HepG2 (cell line): ENCODE measurements around the gene AGAP3. TPM values are rescaled to one million over a fixed set of nuclear protein-coding genes. Genes with fewer than 3 reads are reported as not detected.
A peak's percentile ranks its signal among the peaks of the same experiment; 100 is the strongest.

Experiments
- DR1 ChIP-seq: sonication (generic); formaldehyde crosslinking; IDR thresholded peaks from 2 replicates; pipeline ENCODE4 v1.8.0; 2021; ENCODE audit warnings: mild to moderate bottlenecking, missing genetic modification reagents, inconsistent platforms
- ESRRA ChIP-seq: sonication (generic); formaldehyde crosslinking; IDR thresholded peaks from 2 replicates; pipeline ENCODE4 v1.5.1; 2020; ENCODE audit warnings: mild to moderate bottlenecking, low read depth, missing genetic modification reagents
- ETV6 ChIP-seq: sonication (generic); formaldehyde crosslinking; conservative IDR thresholded peaks from 2 replicates; pipeline ENCODE4 v1.4.0; 2020; ENCODE audit warnings: missing genetic modification reagents
- FOXA3 ChIP-seq: IDR thresholded peaks from 2 replicates; pipeline ENCODE4 v1.6.1; 2016; ENCODE audit warnings: missing genetic modification reagents, missing compliant biosample characterization
- GFI1 ChIP-seq: sonication (generic); formaldehyde crosslinking; IDR thresholded peaks from 2 replicates; pipeline ENCODE4 v1.5.0; 2020; ENCODE audit warnings: missing genetic modification reagents, mild to moderate bottlenecking, borderline replicate concordance
- HMG20A ChIP-seq: IDR thresholded peaks from 2 replicates; pipeline ENCODE4 v1.6.1; 2016; ENCODE audit warnings: borderline replicate concordance
- HNF1A ChIP-seq, 2 experiments: sonication (generic) in 1 of 2; formaldehyde crosslinking in 1 of 2; IDR thresholded peaks; 2 replicates each; pipeline versions ENCODE4 v1.4.0 to v1.6.1; 2016 to 2020; ENCODE audit warnings: borderline replicate concordance in 1 of 2, low read depth in 1 of 2, mild to moderate bottlenecking in 1 of 2, missing genetic modification reagents in 1 of 2
- HNRNPL ChIP-seq: fragments of 200-400 bp; formaldehyde crosslinking; IDR thresholded peaks from 2 replicates; pipeline ENCODE4 v1.6.1; 2017; ENCODE audit warnings: mild to moderate bottlenecking, low read depth, low read length
- MATR3 ChIP-seq: sonication (generic); formaldehyde crosslinking; IDR thresholded peaks from 2 replicates; pipeline ENCODE4 v1.4.0; 2020; ENCODE audit warnings: missing genetic modification reagents
- MEIS1 ChIP-seq: sonication (generic); formaldehyde crosslinking; IDR thresholded peaks from 2 replicates; pipeline ENCODE4 v1.9.0; 2021; ENCODE audit warnings: mild to moderate bottlenecking, missing genetic modification reagents, moderate library complexity, borderline replicate concordance
- MTERF4 ChIP-seq: sonication (generic); formaldehyde crosslinking; IDR thresholded peaks from 2 replicates; pipeline ENCODE4 v1.8.0; 2023; ENCODE audit warnings: mild to moderate bottlenecking, missing genetic modification reagents
- RCOR2 ChIP-seq: IDR thresholded peaks from 2 replicates; pipeline ENCODE4 v1.6.1; 2016; ENCODE audit warnings: missing biosample characterization, missing genetic modification reagents
- RNF2 ChIP-seq: fragments of 450-650 bp; conservative IDR thresholded peaks from 2 replicates; pipeline ENCODE4 v1.6.1; 2016; ENCODE audit warnings: low read depth
- SSRP1 ChIP-seq: IDR thresholded peaks from 2 replicates; pipeline ENCODE4 v1.6.1; 2016; ENCODE audit warnings: control low read depth
- SYNCRIP ChIP-seq: fragments of 200-400 bp; formaldehyde crosslinking; IDR thresholded peaks from 2 replicates; pipeline ENCODE4 v1.6.1; 2018; ENCODE audit warnings: mild to moderate bottlenecking, low read depth, low read length; ENCODE audit not compliant: insufficient read depth
- TFDP2 ChIP-seq: sonication (generic); formaldehyde crosslinking; IDR thresholded peaks from 2 replicates; pipeline ENCODE4 v1.4.0; 2020; ENCODE audit warnings: missing genetic modification reagents
- ZKSCAN8 ChIP-seq: IDR thresholded peaks from 2 replicates; pipeline ENCODE4 v1.6.1; 2016; ENCODE audit warnings: borderline replicate concordance, missing genetic modification reagents, missing compliant biosample characterization
- ZNF430 ChIP-seq: sonication (generic); formaldehyde crosslinking; IDR thresholded peaks from 2 replicates; pipeline ENCODE4 v1.9.0; 2021; ENCODE audit warnings: mild to moderate bottlenecking, missing genetic modification reagents
- ZNF431 ChIP-seq: sonication (generic); formaldehyde crosslinking; IDR thresholded peaks from 2 replicates; pipeline ENCODE4 v1.9.0; 2022; ENCODE audit warnings: missing genetic modification reagents, low read depth, mild to moderate bottlenecking, borderline replicate concordance
- ZNF557 ChIP-seq: sonication (generic); formaldehyde crosslinking; IDR thresholded peaks from 2 replicates; pipeline ENCODE4 v1.4.0; 2020; ENCODE audit warnings: missing genetic modification reagents
- ZNF589 ChIP-seq: sonication (generic); formaldehyde crosslinking; conservative IDR thresholded peaks from 2 replicates; pipeline ENCODE4 v1.8.0; 2022; ENCODE audit warnings: mild to moderate bottlenecking, moderate library complexity, missing genetic modification reagents
- polyA plus RNA-seq, 8 experiments: library from polyadenylated mRNA; depleted of rRNA in 3 of 8; stranded (reverse) in 7 of 8; unstranded in 1 of 8; fragments of >200 nt; fragmentation: Illumina TruSeq in 4 of 8; extraction: Trizol in 4 of 8; gene quantifications; 2 replicates each; pipeline versions ENCODE4 v1.2.1 to v1.2.3, GENCODE V29; 2011 to 2016; ENCODE audit warnings: low read depth in 4 of 8, missing spikeins in 1 of 8, mixed read lengths in 1 of 8; ENCODE audit not compliant: insufficient read depth in 1 of 8
- total RNA-seq, 5 experiments: library from RNA; depleted of rRNA; stranded (reverse); fragments of >200 nt; fragmentation: Illumina TruSeq; extraction: Trizol; gene quantifications; 2 replicates each; pipeline ENCODE4 v1.2.3, GENCODE V29; 2016; ENCODE audit warnings: low read depth in 1 of 5
- TF ChIP-seq, protein P1 (sequence below): sonication (generic); formaldehyde crosslinking; conservative IDR thresholded peaks from 2 replicates; pipeline ENCODE4 v1.4.0; 2020; ENCODE audit warnings: missing genetic modification reagents

Gene AGAP3
- total and polyA plus RNA-seq, 2 of the 13 experiments (the other 11 are each of a cell fraction or from before 2014, with no cell fraction given) = 31.3 to 61.4 TPM

GRCh38 chr7:151057989-151058780, 28.1 kb upstream of the AGAP3 start (continued):
- TF ChIP-seq HMG20A (CRISPR knock-in tag) = no peak
- TF ChIP-seq SYNCRIP = no peak
- TF ChIP-seq MATR3 (CRISPR knock-in tag) = no peak
- TF ChIP-seq ZNF430 (CRISPR knock-in tag) = no peak
- TF ChIP-seq TFDP2 (CRISPR knock-in tag) = peak; percentile 78
- peak; percentile 59 for TF ChIP-seq HNF1A (IDR thresholded peaks at IDR 0.05; ENCODE audit: low read depth)
- TF ChIP-seq HNF1A (CRISPR knock-in tag; IDR thresholded peaks at IDR 0.05; ENCODE audit: borderline replicate concordance) = peak; percentile 79; the same call in 1 of the 2 replicates
- no peak for TF ChIP-seq ETV6 (CRISPR knock-in tag)
- TF ChIP-seq ZKSCAN8 (CRISPR knock-in tag) = no peak; the same call in 1 of the 2 replicates
- TF ChIP-seq GFI1 (CRISPR knock-in tag) = no peak
- no peak for TF ChIP-seq RCOR2
- TF ChIP-seq, protein P1, sequence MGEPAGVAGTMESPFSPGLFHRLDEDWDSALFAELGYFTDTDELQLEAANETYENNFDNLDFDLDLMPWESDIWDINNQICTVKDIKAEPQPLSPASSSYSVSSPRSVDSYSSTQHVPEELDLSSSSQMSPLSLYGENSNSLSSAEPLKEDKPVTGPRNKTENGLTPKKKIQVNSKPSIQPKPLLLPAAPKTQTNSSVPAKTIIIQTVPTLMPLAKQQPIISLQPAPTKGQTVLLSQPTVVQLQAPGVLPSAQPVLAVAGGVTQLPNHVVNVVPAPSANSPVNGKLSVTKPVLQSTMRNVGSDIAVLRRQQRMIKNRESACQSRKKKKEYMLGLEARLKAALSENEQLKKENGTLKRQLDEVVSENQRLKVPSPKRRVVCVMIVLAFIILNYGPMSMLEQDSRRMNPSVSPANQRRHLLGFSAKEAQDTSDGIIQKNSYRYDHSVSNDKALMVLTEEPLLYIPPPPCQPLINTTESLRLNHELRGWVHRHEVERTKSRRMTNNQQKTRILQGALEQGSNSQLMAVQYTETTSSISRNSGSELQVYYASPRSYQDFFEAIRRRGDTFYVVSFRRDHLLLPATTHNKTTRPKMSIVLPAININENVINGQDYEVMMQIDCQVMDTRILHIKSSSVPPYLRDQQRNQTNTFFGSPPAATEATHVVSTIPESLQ (CRISPR knock-in tag) = no peak
- no peak for TF ChIP-seq ZNF431 (CRISPR knock-in tag)
- TF ChIP-seq ESRRA = no peak
- TF ChIP-seq SSRP1 (CRISPR knock-in tag) = no peak
- no peak for TF ChIP-seq RNF2
- TF ChIP-seq ZNF557 (CRISPR knock-in tag) = no peak
- TF ChIP-seq ZNF589 (CRISPR knock-in tag) = peak; percentile 61; the same call in 1 of the 2 replicates
- 0 out of 2 replicates have a peak, but pooled peaks have one; percentile 39 for TF ChIP-seq HNRNPL
- peak; percentile 61 for TF ChIP-seq FOXA3
- TF ChIP-seq MTERF4 = no peak
- TF ChIP-seq MEIS1 (CRISPR knock-in tag) = peak; percentile 77; the same call in 1 of the 2 replicates
- peak; percentile 78; the same call in 1 of the 2 replicates for TF ChIP-seq DR1 (CRISPR knock-in tag)
